HUDEP-2 (cell line): ENCODE measurements around the gene ARHGAP42.
"Not testable (repeated sequence)": the region's sequence is repeated elsewhere in the genome, so short reads cannot be mapped to it uniquely, and the experiment has no call there.

Source experiments
- DNase-seq, 76 experiments: peaks; one replicate each; lab custom pipeline; 2025; ENCODE audit not compliant: unreplicated experiment in 76 of 76; lab: John Stamatoyannopoulos, UW

ARHGAP42 gene

GRCh38 chr11:100863080-100863581 lies 176.0 kb downstream of the ARHGAP42 start:
- peak in 74 of 76 experiments; percentile 21 to 96 (median 77) for DNase-seq

GRCh38 chr11:100865443-100866065 lies 178.5 kb downstream of the ARHGAP42 start:
- peak in 16 of 76 experiments; percentile 2 to 55 (median 17) for DNase-seq

DNA sequence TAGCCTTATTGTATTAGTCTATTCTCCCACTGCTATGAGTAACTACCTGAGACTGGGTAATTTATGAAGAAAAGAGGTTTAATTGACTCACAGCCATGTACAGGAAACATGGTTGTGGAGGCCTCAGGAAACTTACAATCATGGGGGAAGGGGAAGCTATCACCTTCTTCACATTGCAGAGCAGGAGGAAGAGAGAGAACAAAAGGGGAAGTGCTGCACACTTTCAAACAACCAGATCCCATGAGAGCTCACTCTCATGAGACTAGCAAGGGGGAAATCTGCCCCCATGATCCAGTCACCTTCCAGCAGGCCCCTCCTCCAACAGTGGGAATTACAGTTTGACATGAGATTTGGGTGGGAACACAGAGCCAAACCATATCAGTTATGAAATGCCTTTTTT lies 179.4 kb downstream of the ARHGAP42 start:
- DNase-seq, result peak in 4 of 76 experiments; percentile 9 to 35 (median 22)

GRCh38 chr11:100867606-100868005 lies 180.5 kb downstream of the ARHGAP42 start:
- no peak for DNase-seq

DNA sequence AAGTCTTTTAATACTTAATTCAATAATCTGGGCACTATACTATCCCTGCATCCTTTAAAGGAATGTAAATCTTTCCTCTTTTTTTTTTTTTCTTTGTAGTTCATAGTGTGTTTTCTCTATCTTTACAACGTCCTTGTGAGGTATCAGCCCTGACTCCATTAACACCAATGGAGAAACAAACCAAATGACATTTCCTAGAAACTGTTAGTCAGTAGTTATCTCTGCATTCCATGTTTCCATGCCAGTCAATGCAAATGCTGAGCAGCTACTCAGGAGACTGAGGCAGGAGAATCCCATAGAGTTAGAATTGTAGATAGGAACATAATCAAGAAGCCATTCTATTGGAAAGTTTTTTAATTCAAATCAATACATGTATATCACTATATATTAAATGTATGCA lies 182.2 kb downstream of the ARHGAP42 start:
- DNase-seq, result no peak

GRCh38 chr11:100870138-100870537 lies 183.1 kb downstream of the ARHGAP42 start:
- no peak for DNase-seq

GRCh38 chr11:100872951-100873740 lies 186.1 kb downstream of the ARHGAP42 start:
- no peak for DNase-seq

DNA sequence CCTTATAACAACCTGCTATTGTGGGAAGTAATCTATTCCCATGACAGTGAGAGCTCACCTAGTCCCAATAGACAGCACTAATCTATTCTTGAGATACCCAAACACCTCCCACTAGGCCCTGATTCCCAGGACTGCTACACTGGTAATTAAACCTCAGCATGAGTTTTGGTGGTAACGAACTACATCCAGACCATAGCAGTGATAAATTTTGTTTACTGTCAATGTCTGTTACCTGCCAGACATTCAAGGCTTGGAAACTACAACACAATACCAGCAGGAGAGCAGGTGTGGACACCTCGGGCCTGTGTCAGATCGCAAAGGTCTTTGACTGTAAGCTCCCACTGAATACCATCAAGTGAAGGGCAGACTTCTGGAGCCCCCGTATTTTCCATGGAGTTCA lies 187.1 kb downstream of the ARHGAP42 start:
- DNase-seq, result no peak

- DNase-seq, result no peak
Measured at GRCh38 chr11:100875521-100875869, 188.4 kb downstream of the ARHGAP42 start.

- DNase-seq, result no peak
Measured at GRCh38 chr11:100876815-100877520, 189.9 kb downstream of the ARHGAP42 start.

GRCh38 chr11:100878474-100878873 lies 191.4 kb downstream of the ARHGAP42 start:
- no peak for DNase-seq

DNA sequence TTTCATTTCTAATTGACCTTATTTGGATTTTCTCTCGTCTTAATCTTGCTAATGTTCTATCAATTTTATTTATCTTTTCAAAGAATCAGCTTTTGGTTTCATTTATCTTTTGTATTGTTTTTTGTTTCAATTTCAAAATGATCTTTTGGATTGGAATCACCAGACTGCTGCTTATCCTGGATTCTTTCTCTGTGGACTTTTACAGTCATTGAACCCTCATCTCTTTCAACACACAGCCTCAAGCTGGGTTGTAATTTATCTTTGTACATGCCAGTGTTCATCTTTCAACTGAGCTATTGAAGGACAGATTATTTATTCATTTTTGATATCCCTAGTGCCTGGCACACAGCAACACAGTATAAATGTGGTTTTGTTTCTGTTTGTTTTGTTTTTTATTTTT lies 195.9 kb downstream of the ARHGAP42 start:
- DNase-seq, result no peak

GRCh38 chr11:100883830-100884229 lies 196.7 kb downstream of the ARHGAP42 start:
- no peak for DNase-seq

- no peak for DNase-seq
Measured at GRCh38 chr11:100887659-100888058, 200.6 kb downstream of the ARHGAP42 start.

DNA sequence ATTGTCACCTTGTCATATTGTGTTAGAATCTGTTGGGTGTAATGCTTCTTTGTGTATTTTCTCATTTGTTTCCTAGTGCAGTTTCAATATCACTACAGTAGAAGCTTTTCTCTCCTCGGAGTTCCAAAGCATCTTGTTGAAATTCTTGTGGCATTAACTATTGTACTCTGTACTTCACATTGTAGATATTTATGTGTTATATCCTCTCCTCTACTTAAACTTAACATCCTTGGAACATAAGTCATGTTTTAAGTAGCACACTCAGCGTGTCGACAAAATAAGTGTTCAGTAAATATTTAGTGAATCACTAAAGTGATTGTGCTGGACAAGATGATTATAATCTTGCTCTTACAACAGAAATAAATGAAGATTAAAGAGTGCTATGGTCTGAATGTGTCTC lies 201.7 kb downstream of the ARHGAP42 start:
- DNase-seq, result no peak

DNA sequence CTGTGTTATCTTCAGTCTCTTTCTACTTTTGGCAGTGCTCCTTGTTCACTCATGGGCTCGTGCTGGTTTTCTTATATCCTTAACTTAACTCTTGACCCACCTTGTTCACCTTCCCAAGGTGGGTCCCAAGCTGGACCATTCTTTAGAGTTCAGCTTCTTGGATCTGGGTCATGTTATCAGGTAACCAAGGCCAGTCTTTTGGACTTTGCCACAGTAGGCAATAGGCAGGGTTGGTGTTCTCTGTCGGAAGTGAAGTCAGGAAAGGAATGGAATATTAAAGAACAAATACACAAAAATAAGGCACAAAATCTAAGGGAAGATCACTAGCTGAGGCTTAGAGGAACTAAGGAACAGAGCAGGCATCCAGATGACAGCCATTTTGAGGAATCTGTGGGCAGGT lies 202.7 kb downstream of the ARHGAP42 start:
- no peak for DNase-seq

GRCh38 chr11:100890789-100891188 lies 203.7 kb downstream of the ARHGAP42 start:
- DNase-seq, result no peak

DNA sequence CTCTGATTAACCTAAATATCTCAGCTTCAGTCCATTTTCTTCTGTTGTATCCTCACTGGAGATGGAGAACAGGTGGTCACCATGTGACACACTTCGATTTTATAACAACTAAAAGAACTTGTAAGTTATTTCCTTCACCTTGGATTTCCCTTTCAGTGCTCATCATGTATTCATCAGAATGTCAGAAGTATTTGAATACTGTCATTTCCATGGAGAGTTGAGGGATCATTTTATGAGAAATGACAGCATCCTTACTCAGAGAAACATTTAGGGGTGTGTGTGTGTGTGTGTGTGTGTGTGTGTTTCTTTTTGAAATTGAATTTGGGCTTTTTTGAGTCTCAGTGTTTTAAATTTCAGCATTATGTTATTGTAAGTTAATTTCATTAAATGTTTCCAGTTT lies 205.8 kb downstream of the ARHGAP42 start:
- DNase-seq, result no peak

GRCh38 chr11:100895449-100895848 lies 208.4 kb downstream of the ARHGAP42 start:
- DNase-seq, result no peak

GRCh38 chr11:100895976-100896375 lies 208.9 kb downstream of the ARHGAP42 start:
- DNase-seq, result not testable (repeated sequence)

DNA sequence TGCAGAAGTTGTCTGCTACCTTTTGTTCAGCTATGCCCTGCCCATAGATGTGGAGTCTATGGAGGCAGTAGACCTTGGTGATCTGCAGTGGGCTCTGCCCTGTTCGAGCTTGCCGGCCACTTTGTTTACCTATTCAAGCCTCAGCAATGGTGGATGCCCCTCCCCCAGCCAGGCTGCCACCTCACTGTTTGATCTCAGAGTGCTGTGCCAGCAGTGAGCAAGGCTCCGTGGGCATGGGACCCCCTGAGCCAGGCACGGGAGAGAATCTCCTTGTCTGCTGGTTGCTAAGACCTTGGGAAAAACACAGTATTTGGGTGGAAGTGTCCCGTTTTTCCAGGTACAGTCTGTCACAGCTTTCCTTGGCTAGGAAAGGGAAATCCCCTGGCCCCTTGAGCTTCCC lies 214.4 kb downstream of the ARHGAP42 start:
- not testable (repeated sequence) for DNase-seq
